Tongue (tissue), 2 donors: ENCODE results near the gene LRFN2. TPM values are rescaled to one million over a fixed set of nuclear protein-coding genes. Genes with fewer than 3 reads are reported as not detected.
A peak's percentile ranks its signal among the peaks of the same experiment; 100 is the strongest.

Experiments used
- DNase-seq: peaks from one replicate; pipeline ENCODE4 v3.0.0-alpha.2; 2015
- total RNA-seq: library from RNA; depleted of rRNA; stranded (reverse); fragments of >200 nt; gene quantifications from one replicate; pipeline ENCODE4 v1.2.3, GENCODE V29; 2014

The LRFN2 gene
- 0.72 TPM for total RNA-seq

- DNase-seq: peak; percentile 89
Observed at GRCh38 chr6:40587240-40588069, at the start of gene LRFN2. LRFN2 (minus strand) TSS chr6:40587364.

GRCh38 chr6:40634429-40634828 lies 47.3 kb upstream of the LRFN2 start:
- no peak for DNase-seq

DNA sequence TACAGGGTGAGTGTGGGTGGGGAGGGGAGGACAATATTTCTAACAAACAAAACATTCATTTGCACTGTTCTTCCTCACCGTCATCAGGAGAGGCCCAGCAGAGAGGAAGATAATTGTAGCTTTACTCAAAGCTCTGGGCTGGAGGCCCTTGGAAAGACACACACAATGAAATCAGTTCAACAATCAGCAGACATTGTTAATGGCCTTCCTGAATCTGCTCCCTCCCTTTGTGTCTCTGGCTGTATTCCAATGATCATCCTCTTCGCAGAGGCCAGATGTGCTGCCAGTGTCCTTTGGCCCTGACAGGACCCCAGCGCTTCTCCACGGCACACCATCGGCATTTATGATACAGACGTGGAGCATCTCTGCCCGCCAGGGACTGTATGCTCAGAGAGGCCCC lies 44.6 kb upstream of the LRFN2 start:
- peak; percentile 5 for DNase-seq

GRCh38 chr6:40630488-40630887 lies 43.3 kb upstream of the LRFN2 start:
- no peak for DNase-seq

DNA sequence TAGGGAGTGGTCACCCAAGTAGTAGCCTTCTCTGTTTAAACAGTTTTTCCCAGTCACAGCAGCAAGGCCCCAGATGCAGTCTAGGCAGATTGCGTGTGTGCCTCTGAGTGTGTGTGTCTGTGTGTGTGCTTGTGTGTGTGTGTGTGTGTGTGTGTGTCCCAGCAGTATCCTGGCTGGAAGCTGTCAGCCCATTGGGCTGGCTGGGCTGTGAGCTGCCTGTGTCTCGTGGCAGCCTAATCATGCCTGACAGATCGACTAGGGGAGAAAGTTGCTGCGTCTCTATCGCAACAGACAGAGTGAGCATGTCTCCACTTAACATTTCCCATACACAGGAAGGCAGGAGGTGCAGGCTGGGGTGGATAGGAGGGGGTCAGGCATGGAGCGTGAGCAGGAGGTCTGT lies 42.9 kb upstream of the LRFN2 start:
- DNase-seq: peak; percentile 29

- no peak for DNase-seq
Observed at GRCh38 chr6:40629463-40629862, 42.3 kb upstream of the LRFN2 start.

GRCh38 chr6:40627316-40627715 lies 40.2 kb upstream of the LRFN2 start:
- DNase-seq: no peak

- DNase-seq: no peak
Observed at GRCh38 chr6:40626886-40627285, 39.7 kb upstream of the LRFN2 start.

- no peak for DNase-seq
Observed at GRCh38 chr6:40623932-40624331, 36.8 kb upstream of the LRFN2 start.

DNA sequence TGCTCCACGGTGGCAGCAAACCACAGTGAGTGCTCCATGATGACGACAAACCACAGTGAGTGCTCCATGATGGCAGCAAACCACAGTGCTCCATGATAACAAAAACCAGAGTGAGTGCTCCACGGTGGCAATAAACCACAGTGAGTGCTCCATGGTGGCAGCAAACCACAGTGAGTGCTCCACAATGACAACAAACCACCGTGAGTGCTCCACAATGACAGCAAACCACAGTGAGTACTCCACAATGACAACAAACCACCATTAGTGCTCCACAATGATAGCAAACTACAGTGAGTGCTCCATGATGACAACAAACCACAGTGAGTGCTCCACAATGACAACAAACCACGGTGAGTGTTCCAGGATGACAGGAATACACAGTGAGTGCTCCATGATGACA lies 36.0 kb upstream of the LRFN2 start:
- DNase-seq: no peak

DNA sequence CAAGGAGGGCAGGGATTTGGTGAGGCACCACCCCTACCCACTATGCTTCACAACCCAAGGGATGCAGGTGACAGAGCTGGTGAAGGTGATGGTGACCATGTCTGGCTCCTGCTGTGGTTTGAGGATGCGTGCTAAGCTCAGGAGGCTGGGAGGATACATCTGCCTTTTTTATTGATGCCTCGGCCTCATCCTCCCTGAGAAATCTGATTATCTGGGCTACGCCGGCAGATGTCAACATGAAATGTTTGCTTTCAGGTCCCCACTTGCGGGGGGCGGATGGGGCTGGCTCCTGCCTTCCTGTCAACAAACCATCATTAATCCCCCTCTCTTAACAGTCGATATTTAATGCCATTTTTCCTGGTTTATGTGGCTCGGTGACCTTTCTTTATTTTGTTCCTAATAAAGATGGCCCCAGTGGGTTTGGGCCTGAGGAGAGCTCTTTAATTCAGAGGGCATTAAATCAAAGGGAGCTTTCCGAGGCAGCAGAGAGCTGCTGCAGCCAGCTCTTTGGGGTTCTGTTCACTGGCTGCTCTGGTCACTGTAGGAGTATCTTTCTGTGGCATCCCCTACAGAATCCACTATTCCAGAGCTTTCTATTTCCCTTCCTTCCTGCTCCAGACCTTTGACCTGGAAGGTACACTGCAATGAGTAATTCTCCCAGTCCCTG lies 33.5 kb upstream of the LRFN2 start:
- DNase-seq: no peak

GRCh38 chr6:40614671-40615070 lies 27.5 kb upstream of the LRFN2 start:
- DNase-seq: no peak

- DNase-seq: peak; percentile 43
Observed at GRCh38 chr6:40611912-40612311, 24.7 kb upstream of the LRFN2 start.

GRCh38 chr6:40611434-40611833 lies 24.3 kb upstream of the LRFN2 start:
- peak; percentile 16 for DNase-seq

- no peak for DNase-seq
Observed at GRCh38 chr6:40610229-40610628, 23.1 kb upstream of the LRFN2 start.

DNA sequence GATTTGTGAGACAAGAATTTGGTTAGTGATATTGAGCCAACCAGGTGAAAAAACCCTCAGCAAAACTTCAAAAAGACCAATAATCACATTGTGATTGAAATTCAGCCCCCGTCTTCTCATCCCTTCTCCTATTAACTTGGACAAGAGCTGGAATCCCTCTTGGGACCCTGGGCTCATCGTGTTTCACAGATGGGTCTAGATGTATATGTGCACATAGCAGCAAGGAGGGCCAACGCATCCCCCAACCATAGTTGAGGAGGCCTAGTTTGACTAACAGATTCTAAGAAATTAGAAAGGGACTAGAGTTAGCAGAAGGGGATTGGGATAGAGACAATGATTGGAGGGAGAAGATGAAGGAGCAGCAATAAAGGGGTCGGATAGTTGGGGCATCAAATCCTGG lies 19.8 kb upstream of the LRFN2 start:
- DNase-seq: no peak

DNA sequence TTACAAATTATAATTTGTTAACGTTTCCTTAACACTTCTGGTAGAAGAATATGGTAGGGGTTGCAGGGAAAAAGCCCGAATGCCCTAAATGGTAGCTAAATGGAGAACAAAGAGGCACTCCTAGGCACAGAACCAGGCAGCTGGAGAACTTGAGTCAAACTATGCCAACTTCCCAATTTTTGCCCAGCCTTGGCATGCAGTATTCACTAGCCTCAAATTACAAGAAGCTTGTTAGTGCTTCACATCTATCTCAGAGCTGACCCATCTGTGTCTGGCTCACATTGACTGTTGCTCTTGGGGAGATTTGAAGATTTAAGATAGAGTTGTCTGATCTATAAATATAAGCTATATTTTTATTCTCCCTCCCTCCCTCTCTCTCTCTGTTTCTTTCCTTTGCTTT lies 19.4 kb upstream of the LRFN2 start:
- peak; percentile 22 for DNase-seq

- DNase-seq: no peak
Observed at GRCh38 chr6:40604082-40604481, 16.9 kb upstream of the LRFN2 start.

- DNase-seq: peak; percentile 74
Observed at GRCh38 chr6:40599555-40599954, 12.4 kb upstream of the LRFN2 start.

GRCh38 chr6:40598516-40598915 lies 11.4 kb upstream of the LRFN2 start:
- no peak for DNase-seq

- no peak for DNase-seq
Observed at GRCh38 chr6:40597301-40597700, 10.1 kb upstream of the LRFN2 start.

DNA sequence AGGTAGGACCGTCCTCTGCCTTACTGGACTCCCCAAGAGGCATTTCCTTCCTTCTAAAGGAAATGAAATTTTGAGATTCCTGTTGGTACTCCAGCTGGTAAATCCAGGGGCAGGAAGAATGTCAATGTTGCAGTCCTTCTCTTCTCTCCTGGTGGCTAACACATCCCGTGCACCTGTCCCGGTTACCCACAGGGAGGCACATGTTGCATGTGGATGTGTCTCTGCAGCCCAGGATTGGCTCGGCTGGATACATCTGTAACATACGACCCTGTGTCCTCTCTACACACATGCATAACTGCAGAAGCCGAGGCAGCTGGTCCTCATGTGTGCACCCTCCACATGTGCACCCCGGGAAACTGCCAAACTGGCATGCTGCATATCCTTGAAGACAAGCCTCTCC lies 1.3 kb upstream of the LRFN2 start:
- no peak for DNase-seq

- no peak for DNase-seq
Observed at GRCh38 chr6:40588070-40588384, 863 bp upstream of the LRFN2 start.
